ENCODE measurements around the gene SPIN2B.

DNA sequence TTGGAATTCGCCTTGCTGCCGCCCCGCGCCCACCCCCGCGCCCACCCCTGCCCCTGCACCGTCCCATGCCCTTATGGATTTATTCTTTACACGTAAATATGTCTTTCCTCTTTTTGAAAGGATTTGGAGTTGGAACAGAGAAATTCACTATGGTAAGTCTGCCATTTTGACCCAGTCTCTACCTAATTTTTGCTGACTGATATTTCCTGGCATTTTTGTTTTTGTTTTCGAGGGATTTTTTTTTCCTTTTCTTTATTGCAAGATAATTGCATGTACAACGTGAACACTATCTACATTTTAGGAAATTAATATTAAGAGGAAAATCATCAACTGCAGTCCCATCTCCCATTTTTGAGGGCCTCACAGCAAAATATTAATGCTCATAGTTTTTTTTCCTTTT, 468 bp upstream of the SPIN2B start:
- no peak for TF ChIP-seq EZH2phosphoT487 (IDR thresholded peaks at IDR 0.05; ENCODE audit: insufficient read depth, low read depth)
- TF ChIP-seq EZH2 (IDR thresholded peaks at IDR 0.05; ENCODE audit: insufficient read depth, poor library complexity, severe bottlenecking), result no peak
